A549 (cell line): ENCODE data around the gene RNF213. TPM values are rescaled to one million over a fixed set of nuclear protein-coding genes. Genes with fewer than 3 reads are reported as not detected.
A peak's percentile ranks its signal among the peaks of the same experiment; 100 is the strongest.

ENCODE experiments used
- ATAC-seq, 2 experiments: fragments of 200-7000 bp in 1 of 2; fragments of >200 bp in 1 of 2; cut with Nextera tagmentation in 1 of 2; cut with Tn5 transposase in 1 of 2; 3 replicates each; pipeline versions ENCODE4 v1.8.0 to v1.9.1; 2018 to 2020; ENCODE audit warnings: mild to moderate bottlenecking in 1 of 2, moderate library complexity in 1 of 2
- CTCF ChIA-PET: fragments of 300-600 bp; sonication (Branson Sonifier 250); formaldehyde crosslinking; extraction: SDS; loops from one replicate; lab custom pipeline; 2021; ENCODE audit warnings: antibody characterized with exemption, inconsistent platforms; lab: Yijun Ruan, JAX
- POLR2A ChIA-PET: fragments of 350-600 bp; formaldehyde crosslinking; extraction: SDS; loops from one replicate; lab custom pipeline; 2021; ENCODE audit warnings: antibody characterized with exemption, inconsistent platforms; lab: Yijun Ruan, JAX
- DNase-seq, 2 experiments: peaks; one replicate each; pipeline versions ENCODE4 v3.0.0 to v3.0.0-alpha.2; 2011 to 2016; ENCODE audit warnings: low read depth in 1 of 2, low spot score in 1 of 2
- FAIRE-seq: peaks from 2 replicates; lab custom pipeline; 2011; peaks lifted over from hg19 to GRCh38; lab: Jason Lieb, UNC
- H3K27ac ChIP-seq, 2 experiments: fragments of >200 bp; sonication (Bioruptor Twin); formaldehyde crosslinking; 3 replicates each; pipeline ENCODE4 v1.5.1; 2016 to 2017
- H3K4me1 ChIP-seq: fragments of >200 bp; sonication (Bioruptor Twin); formaldehyde crosslinking; 3 replicates; pipeline ENCODE4 v1.6.1; 2016
- H3K4me2 ChIP-seq: fragments of >200 bp; sonication (Bioruptor Twin); formaldehyde crosslinking; 3 replicates; pipeline ENCODE4 v1.6.1; 2016
- H3K4me3 ChIP-seq: fragments of >200 bp; sonication (Bioruptor Twin); formaldehyde crosslinking; 3 replicates; pipeline ENCODE4 v1.5.1; 2016
- H3K9me3 ChIP-seq: fragments of >200 bp; sonication (Bioruptor Twin); formaldehyde crosslinking; 3 replicates; pipeline ENCODE4 v1.6.1; 2016
- BHLHE40 ChIP-seq: IDR thresholded peaks from 2 replicates; pipeline ENCODE4 v1.6.1; 2012; ENCODE audit warnings: low read depth, low read length, inconsistent platforms
- CBX2 ChIP-seq: fragments of 200-600 bp; sonication (generic); IDR thresholded peaks from 2 replicates; pipeline ENCODE4 v1.6.1; 2016; ENCODE audit warnings: low read depth, mild to moderate bottlenecking, borderline replicate concordance
- CBX8 ChIP-seq: fragments of 200-600 bp; sonication (generic); IDR thresholded peaks from 2 replicates; pipeline ENCODE4 v1.6.1; 2016
- CHD4 ChIP-seq: fragments of 200-600 bp; sonication (generic); IDR thresholded peaks from 2 replicates; pipeline ENCODE4 v1.6.1; 2016; ENCODE audit warnings: antibody characterized with exemption, mild to moderate bottlenecking, borderline replicate concordance
- EP300 ChIP-seq, 2 experiments: fragments of >200 bp; sonication (Bioruptor Twin); formaldehyde crosslinking; IDR thresholded peaks; 2 replicates in 1 of 2; 3 replicates in 1 of 2; pipeline ENCODE4 v1.6.1; 2016 to 2017
- FOSB ChIP-seq: fragments of 250-450 bp; sonication (Bioruptor Pico); IDR thresholded peaks from 2 replicates; pipeline ENCODE4 v1.5.0; 2020; ENCODE audit warnings: mild to moderate bottlenecking, moderate library complexity
- FOXS1 ChIP-seq: fragments of 250-450 bp; sonication (Bioruptor Pico); IDR thresholded peaks from 2 replicates; pipeline ENCODE4 v1.5.0; 2020; ENCODE audit warnings: mild to moderate bottlenecking, moderate library complexity
- GATA3 ChIP-seq: IDR thresholded peaks from 2 replicates; pipeline ENCODE4 v1.6.1; 2012; ENCODE audit warnings: borderline replicate concordance
- HES2 ChIP-seq: fragments of >200 bp; sonication (Bioruptor Twin); formaldehyde crosslinking; IDR thresholded peaks from 2 replicates; pipeline ENCODE4 v1.6.1; 2016
- HEYL ChIP-seq: fragments of 250-450 bp; sonication (Bioruptor Pico); IDR thresholded peaks from 2 replicates; pipeline ENCODE4 v1.8.0; 2021; ENCODE audit warnings: mild to moderate bottlenecking, moderate library complexity
- HMGXB4 ChIP-seq: fragments of 250-450 bp; sonication (Bioruptor Pico); IDR thresholded peaks from 2 replicates; pipeline ENCODE4 v1.5.0; 2021; ENCODE audit warnings: mild to moderate bottlenecking, moderate library complexity, borderline replicate concordance
- JUN ChIP-seq, 2 experiments: fragments of >200 bp; sonication (Bioruptor Twin); formaldehyde crosslinking; IDR thresholded peaks; 2 replicates in 1 of 2; 3 replicates in 1 of 2; pipeline ENCODE4 v1.6.1; 2016 to 2017
- KDM1A ChIP-seq: fragments of 200-600 bp; sonication (generic); IDR thresholded peaks from 2 replicates; pipeline ENCODE4 v1.6.1; 2016; ENCODE audit warnings: low read depth, mild to moderate bottlenecking
- MAFK ChIP-seq: fragments of 450-650 bp; IDR thresholded peaks from 2 replicates; pipeline ENCODE4 v1.6.1; 2014; ENCODE audit not compliant: partially characterized antibody
- MAX ChIP-seq: IDR thresholded peaks from 2 replicates; pipeline ENCODE4 v1.6.1; 2012
- MAZ ChIP-seq: fragments of 150-350 bp; IDR thresholded peaks from 2 replicates; pipeline ENCODE4 v1.6.1; 2014; ENCODE audit warnings: antibody characterized with exemption, low read depth, low read length, borderline replicate concordance
- MYC ChIP-seq: IDR thresholded peaks from 2 replicates; pipeline ENCODE4 v1.6.1; 2012; ENCODE audit warnings: mild to moderate bottlenecking, inconsistent platforms, low read length, improper control_type of control experiment, borderline replicate concordance
- NPAS2 ChIP-seq: fragments of 250-450 bp; sonication (Bioruptor Pico); IDR thresholded peaks from 2 replicates; pipeline ENCODE4 v1.8.0; 2022; ENCODE audit warnings: mild to moderate bottlenecking, moderate library complexity, borderline replicate concordance
- PBX3 ChIP-seq: IDR thresholded peaks from 2 replicates; pipeline ENCODE4 v1.6.1; 2012
- PHF8 ChIP-seq: fragments of 200-600 bp; sonication (generic); IDR thresholded peaks from 2 replicates; pipeline ENCODE4 v1.6.1; 2016; ENCODE audit warnings: low read depth, mild to moderate bottlenecking, antibody characterized with exemption, moderate library complexity, borderline replicate concordance
- RAD21 ChIP-seq, 2 experiments: fragments of >200 bp in 1 of 2; sonication (Bioruptor Twin) in 1 of 2; formaldehyde crosslinking in 1 of 2; IDR thresholded peaks in 1 of 2; conservative IDR thresholded peaks in 1 of 2; 2 replicates in 1 of 2; 3 replicates in 1 of 2; pipeline ENCODE4 v1.6.1; 2012 to 2018; ENCODE audit warnings: inconsistent platforms in 1 of 2
- RFX5 ChIP-seq: fragments of 450-650 bp; IDR thresholded peaks from 2 replicates; pipeline ENCODE4 v1.7.1; 2014; ENCODE audit warnings: antibody characterized with exemption, mild to moderate bottlenecking, moderate library complexity
- SMC3 ChIP-seq: fragments of >200 bp; sonication (Bioruptor Twin); formaldehyde crosslinking; IDR thresholded peaks from 3 replicates; pipeline ENCODE4 v1.6.1; 2018; ENCODE audit warnings: inconsistent platforms
- ZC3H11A ChIP-seq: fragments of 450-650 bp; IDR thresholded peaks from 2 replicates; pipeline ENCODE4 v1.6.1; 2014; ENCODE audit warnings: antibody characterized with exemption, mild to moderate bottlenecking
- ZNF302 ChIP-seq: fragments of 250-450 bp; sonication (Bioruptor Pico); IDR thresholded peaks from 2 replicates; pipeline ENCODE4 v1.9.0; 2021; ENCODE audit warnings: inconsistent platforms, mild to moderate bottlenecking, moderate library complexity
- WGBS: methylation state at CpG from one replicate; pipeline ENCODE4 v1.1.6; 2017; ENCODE audit errors: missing lambda C conversion rate; 5-methylcytosine and 5-hydroxymethylcytosine counted together
- polyA plus RNA-seq, 4 experiments: library from polyadenylated mRNA; depleted of rRNA in 3 of 4; stranded (reverse); fragments of >200 nt; fragmentation: RNase III in 1 of 4; extraction: RNeasy Plus Mini Kit Qiagen cat#74134 plus additional on column Dnase treatment in 1 of 4; gene quantifications; 2 replicates in 3 of 4; 3 replicates in 1 of 4; pipeline ENCODE4 v1.2.3, GENCODE V29; 2011 to 2017

The RNF213 gene
- polyA plus RNA-seq, 2 of the 4 experiments (the other 2 are of a cell fraction): 59.1 to 127 TPM

GRCh38 chr17:80295559-80295958 lies 34.9 kb downstream of the RNF213 start:
- Histone ChIP-seq H3K4me1 (no peaks in the 10 kb centered on the region), H3K9me3 (0 out of 3 replicates have a peak, but pooled peaks cover 2% of the 10 kb centered on the region), H3K4me3 (no peak overlapping the region), H3K27ac (no peak overlapping the region), H3K4me2 (no peak overlapping the region)
- ChIA-PET CTCF (interaction anchor here (0.6 to 1.5 kb wide), 4 partner anchors 10 to 194 kb away, joined by 3 to 8 read pairs (median 4); partner anchors contain the start of gene GAA), POLR2A (no interaction called here)
- ATAC-seq (no peak), DNase-seq (no peak), FAIRE-seq (no peak)
- WGBS: 89% methylated on average over 6 of the region's 6 CpGs
- no peak for TF ChIP-seq ZNF302 (CRISPR knock-in tag)
- TF ChIP-seq HEYL: no peak
- no peak for TF ChIP-seq MAX
- TF ChIP-seq PHF8: no peak
- TF ChIP-seq MAFK: no peak
- TF ChIP-seq SMC3: no peak
- TF ChIP-seq CBX8: no peak
- no peak for TF ChIP-seq HMGXB4 (CRISPR knock-in tag)
- no peak for TF ChIP-seq MAZ
- TF ChIP-seq CHD4: no peak
- TF ChIP-seq GATA3: no peak
- TF ChIP-seq KDM1A: no peak
- no peak for TF ChIP-seq NPAS2 (CRISPR knock-in tag)
- no peak for TF ChIP-seq EP300 (IDR thresholded peaks at IDR 0.05)

GRCh38 chr17:80296221-80296620 lies 35.6 kb downstream of the RNF213 start:
- FAIRE-seq: no peak
- ATAC-seq: peak in 1 of 2 experiments; percentile 25; a peak in 1 of 6 replicates
- WGBS: 91% methylated on average over 14 of the region's 14 CpGs

GRCh38 chr17:80297996-80298560 lies 37.4 kb downstream of the RNF213 start:
- Histone ChIP-seq H3K9me3 (peaks cover 7% of the 10 kb centered on the region), H3K4me3 (no peak overlapping the region), H3K4me1 (no peaks in the 10 kb centered on the region), H3K4me2 (no peak overlapping the region), H3K27ac (no peak overlapping the region)
- ChIA-PET CTCF (interaction anchor here (0.6 to 1.1 kb wide), 5 partner anchors 9 to 103 kb away, joined by 3 read pairs; no protein-coding TSS in a partner anchor), POLR2A (interaction anchor here (1.3 kb wide), 1 partner anchor 38 kb away, joined by 4 read pairs; the partner anchor contains the start of gene RNF213)
- WGBS: 95% methylated on average over 19 of the region's 19 CpGs
- TF ChIP-seq BHLHE40: no peak
- no peak for TF ChIP-seq FOXS1 (CRISPR knock-in tag)
- TF ChIP-seq EP300 (IDR thresholded peaks at IDR 0.05): no peak
- TF ChIP-seq GATA3: no peak
- TF ChIP-seq MYC: no peak
- no peak for TF ChIP-seq MAFK
- TF ChIP-seq KDM1A: no peak
- no peak for TF ChIP-seq FOSB
- no peak for TF ChIP-seq HES2
- TF ChIP-seq CHD4: no peak
- no peak for TF ChIP-seq CBX8
- TF ChIP-seq ZNF302 (CRISPR knock-in tag): no peak
- TF ChIP-seq PBX3: no peak
- TF ChIP-seq RAD21 (conservative IDR thresholded peaks at IDR 0.05 in 1 of 2, IDR thresholded peaks at IDR 0.05 in 1 of 2): no peak
- no peak for TF ChIP-seq CBX2
- TF ChIP-seq MAX: no peak
- TF ChIP-seq RFX5: no peak
- ATAC-seq (peak in 1 of 2 experiments; percentile 28; a peak in 4 of 6 replicates), FAIRE-seq (no peak), DNase-seq (no peak)

More at GRCh38 chr17:80296221-80296620, 35.6 kb downstream of the RNF213 start:
- TF ChIP-seq JUN (IDR thresholded peaks at IDR 0.05): no peak
- no peak for TF ChIP-seq ZC3H11A
- no peak for TF ChIP-seq FOSB
- CTCF ChIA-PET: interaction anchor here (1.5 kb wide), 1 partner anchor 11 kb away, joined by 8 read pairs; no protein-coding TSS in a partner anchor
- Histone ChIP-seq H3K4me2 (no peak overlapping the region), H3K9me3 (0 out of 3 replicates have a peak, but pooled peaks cover 3% of the 10 kb centered on the region), H3K27ac (no peak overlapping the region), H3K4me1 (no peaks in the 10 kb centered on the region), H3K4me3 (no peak overlapping the region)
- POLR2A ChIA-PET: no interaction called here
- DNase-seq: no peak
